Neutrophil (primary cell): ENCODE results near the gene NRXN3.

Source experiments
- H3K27ac ChIP-seq: fragments of 200-600 bp; sonication (generic); 2 replicates; pipeline ENCODE4 v1.5.1; 2016; ENCODE audit warnings: mild to moderate bottlenecking, moderate library complexity
- H3K27me3 ChIP-seq: fragments of 200-600 bp; sonication (generic); 2 replicates; pipeline ENCODE4 v1.6.0; 2016; ENCODE audit warnings: mild to moderate bottlenecking
- H3K36me3 ChIP-seq: fragments of 200-600 bp; sonication (generic); 2 replicates; pipeline ENCODE4 v1.5.1; 2017
- H3K4me1 ChIP-seq, 2 experiments: fragments of 200-600 bp in 1 of 2; sonication (generic) in 1 of 2; 1 replicate in 1 of 2; 2 replicates in 1 of 2; pipeline versions ENCODE4 v1.5.1 to v1.6.1; 2013 to 2016; ENCODE audit warnings: low read depth in 1 of 2, low read length in 1 of 2, mild to moderate bottlenecking in 1 of 2, moderate library complexity in 1 of 2; ENCODE audit not compliant: control insufficient read depth in 1 of 2, insufficient read depth in 1 of 2
- H3K4me3 ChIP-seq, 2 experiments: fragments of 200-600 bp in 1 of 2; sonication (generic) in 1 of 2; 1 replicate in 1 of 2; 2 replicates in 1 of 2; pipeline ENCODE4 v1.5.1; 2013 to 2016; ENCODE audit warnings: low read depth in 1 of 2, low read length in 1 of 2, mild to moderate bottlenecking in 1 of 2, moderate library complexity in 1 of 2
- H3K9me3 ChIP-seq: fragments of 200-600 bp; sonication (generic); 2 replicates; pipeline ENCODE4 v1.5.1; 2016
- CTCF ChIP-seq: fragments of 200-600 bp; sonication (generic); IDR thresholded peaks from 2 replicates; pipeline ENCODE4 v1.5.1; 2016; ENCODE audit warnings: antibody characterized with exemption

The NRXN3 gene

GRCh38 chr14:79424462-79424861 is 1254.3 kb downstream of the NRXN3 start:
- no peak overlapping the region for H3K27ac ChIP-seq
- no peak overlapping the region for H3K4me3 ChIP-seq
- H3K9me3 ChIP-seq = no peaks in the 10 kb centered on the region
- H3K27me3 ChIP-seq = no peaks in the 10 kb centered on the region
- no peaks in the 10 kb centered on the region for H3K4me1 ChIP-seq
- no peaks in the 10 kb centered on the region for H3K36me3 ChIP-seq
- no peak for TF ChIP-seq CTCF

GRCh38 chr14:79426103-79426755 is 1256.1 kb downstream of the NRXN3 start:
- TF ChIP-seq CTCF = no peak
- no peaks in the 10 kb centered on the region for H3K4me1 ChIP-seq
- no peaks in the 10 kb centered on the region for H3K27me3 ChIP-seq
- H3K9me3 ChIP-seq = no peaks in the 10 kb centered on the region
- no peaks in the 10 kb centered on the region for H3K36me3 ChIP-seq
- no peak overlapping the region for H3K27ac ChIP-seq
- H3K4me3 ChIP-seq = no peak overlapping the region

- no peak for TF ChIP-seq CTCF
- Histone ChIP-seq H3K27me3 (no peaks in the 10 kb centered on the region), H3K9me3 (no peaks in the 10 kb centered on the region), H3K4me1 (no peaks in the 10 kb centered on the region), H3K36me3 (no peaks in the 10 kb centered on the region), H3K4me3 (no peak overlapping the region), H3K27ac (no peak overlapping the region)
Measured at GRCh38 chr14:79432640-79433039, 1262.5 kb downstream of the NRXN3 start.

GRCh38 chr14:79436335-79436734 is 1266.2 kb downstream of the NRXN3 start:
- no peak for TF ChIP-seq CTCF
- H3K4me1 ChIP-seq = no peaks in the 10 kb centered on the region
- H3K27me3 ChIP-seq = no peaks in the 10 kb centered on the region
- H3K27ac ChIP-seq = no peak overlapping the region
- H3K9me3 ChIP-seq = no peaks in the 10 kb centered on the region
- H3K4me3 ChIP-seq = no peak overlapping the region
- H3K36me3 ChIP-seq = no peaks in the 10 kb centered on the region

- Histone ChIP-seq H3K27me3 (no peaks in the 10 kb centered on the region), H3K36me3 (no peaks in the 10 kb centered on the region), H3K27ac (no peak overlapping the region), H3K9me3 (no peaks in the 10 kb centered on the region), H3K4me1 (no peaks in the 10 kb centered on the region), H3K4me3 (no peak overlapping the region)
- TF ChIP-seq CTCF = no peak
Measured at GRCh38 chr14:79437951-79438350, 1267.8 kb downstream of the NRXN3 start.
